Keratinocyte (primary cell): Measurements from ENCODE around the gene FMNL2.

ENCODE experiments used
- EZH2 ChIP-seq: IDR thresholded peaks from one replicate; pipeline ENCODE4 v1.6.1; 2012; ENCODE audit warnings: inconsistent platforms, mild to moderate bottlenecking, low read length, moderate library complexity
- TF ChIP-seq, protein P1 (sequence below), 3 experiments: IDR thresholded peaks in 1 of 3; conservative IDR thresholded peaks in 1 of 3; optimal IDR thresholded peaks in 1 of 3; 2 replicates in 2 of 3; 3 replicates in 1 of 3; pipeline versions ENCODE3 to v1.5.1; 2011; ENCODE audit warnings: low read length in 3 of 3, mild to moderate bottlenecking in 3 of 3, moderate library complexity in 2 of 3, control low read depth in 1 of 3, inconsistent platforms in 1 of 3; ENCODE audit not compliant: insufficient read depth in 2 of 3; ENCODE audit errors: extremely low read depth in 1 of 3

- TF ChIP-seq, protein P1, sequence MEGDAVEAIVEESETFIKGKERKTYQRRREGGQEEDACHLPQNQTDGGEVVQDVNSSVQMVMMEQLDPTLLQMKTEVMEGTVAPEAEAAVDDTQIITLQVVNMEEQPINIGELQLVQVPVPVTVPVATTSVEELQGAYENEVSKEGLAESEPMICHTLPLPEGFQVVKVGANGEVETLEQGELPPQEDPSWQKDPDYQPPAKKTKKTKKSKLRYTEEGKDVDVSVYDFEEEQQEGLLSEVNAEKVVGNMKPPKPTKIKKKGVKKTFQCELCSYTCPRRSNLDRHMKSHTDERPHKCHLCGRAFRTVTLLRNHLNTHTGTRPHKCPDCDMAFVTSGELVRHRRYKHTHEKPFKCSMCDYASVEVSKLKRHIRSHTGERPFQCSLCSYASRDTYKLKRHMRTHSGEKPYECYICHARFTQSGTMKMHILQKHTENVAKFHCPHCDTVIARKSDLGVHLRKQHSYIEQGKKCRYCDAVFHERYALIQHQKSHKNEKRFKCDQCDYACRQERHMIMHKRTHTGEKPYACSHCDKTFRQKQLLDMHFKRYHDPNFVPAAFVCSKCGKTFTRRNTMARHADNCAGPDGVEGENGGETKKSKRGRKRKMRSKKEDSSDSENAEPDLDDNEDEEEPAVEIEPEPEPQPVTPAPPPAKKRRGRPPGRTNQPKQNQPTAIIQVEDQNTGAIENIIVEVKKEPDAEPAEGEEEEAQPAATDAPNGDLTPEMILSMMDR (optimal IDR thresholded peaks at IDR 0.05 in 1 of 3, IDR thresholded peaks at IDR 0.05 in 1 of 3, conservative IDR thresholded peaks at IDR 0.05 in 1 of 3; ENCODE audit: extremely low read depth in 1 of 3, insufficient read depth in 2 of 3, low read length in 3 of 3): no peak
- TF ChIP-seq EZH2: no peak
These were observed 7.5 kb downstream of the FMNL2 start for GRCh38 chr2:152342259-152343046.
